Stimulated activated CD4-positive, alpha-beta T cell treated with anti-CD3 and anti-CD28 coated beads, Interleukin-12 subunit alpha, Interleukin-12 subunit beta, amount 100 ng/mL, for 48 hours (primary cell): ENCODE results near the gene ZNF581.

Experiments
- DNase-seq, 3 donors: peaks; one replicate each; pipeline ENCODE4 v3.0.0-alpha.2; 2020; ENCODE audit warnings: low read depth in 2 of 3, low spot score in 1 of 3

ZNF581 gene

DNA sequence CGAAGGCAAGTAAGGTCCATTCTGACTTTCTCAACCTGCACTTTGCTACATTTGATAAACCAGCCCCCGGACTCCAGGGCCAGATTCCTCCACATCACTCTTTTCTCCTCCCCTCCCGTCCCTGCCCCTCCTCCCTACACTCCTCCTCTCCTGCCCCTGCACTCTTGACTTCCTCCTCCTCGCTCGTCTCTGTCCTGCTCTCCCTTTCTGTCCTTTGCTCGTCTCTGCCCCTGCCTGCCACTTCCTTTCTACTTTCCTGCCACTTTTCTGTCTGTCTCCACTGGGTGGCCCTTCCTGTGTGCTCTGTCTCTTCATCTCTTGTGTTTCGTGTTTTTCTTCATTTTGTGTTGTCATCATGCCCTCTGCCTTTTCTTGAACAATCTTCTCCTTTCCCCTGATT is 18.4 kb downstream of the ZNF581 start:
- no peak for DNase-seq

DNA sequence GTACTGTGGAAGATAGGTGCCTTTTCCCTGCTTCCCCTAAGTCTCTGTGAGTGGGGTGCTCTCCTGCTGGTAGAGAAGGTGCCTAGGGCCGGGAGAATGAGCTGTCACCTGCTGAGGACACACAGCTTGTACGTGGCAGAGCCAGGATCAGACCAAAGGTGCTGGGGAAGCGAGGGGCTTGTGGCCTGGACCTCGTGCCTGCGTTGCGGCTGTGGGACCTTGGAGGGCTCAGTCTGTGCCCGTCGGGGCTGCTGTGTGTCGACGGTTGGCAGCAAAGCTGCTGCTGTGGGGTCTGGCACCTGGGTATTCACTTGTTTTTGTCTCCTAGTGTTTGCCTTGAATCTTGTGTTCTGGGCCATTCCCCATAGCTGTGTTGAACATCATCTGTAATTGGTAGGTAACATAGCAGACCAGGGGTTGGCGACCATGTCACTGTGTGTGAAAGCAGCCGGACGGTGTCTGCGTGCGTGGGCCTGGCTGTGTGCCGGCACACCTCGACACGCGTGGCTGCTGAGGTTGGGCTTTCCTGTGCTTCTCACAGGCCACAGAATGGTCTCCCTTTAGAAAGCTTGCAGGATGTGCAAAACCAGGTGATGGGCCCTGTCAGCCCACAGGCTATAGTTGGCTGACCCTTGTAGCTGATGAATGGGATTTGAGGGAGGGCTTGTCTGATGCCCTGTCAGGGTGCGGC is 20.5 kb downstream of the ZNF581 start:
- DNase-seq, result no peak

- DNase-seq, result no peak
These were observed 23.0 kb downstream of the ZNF581 start for GRCh38 chr19:55666343-55667005.

DNA sequence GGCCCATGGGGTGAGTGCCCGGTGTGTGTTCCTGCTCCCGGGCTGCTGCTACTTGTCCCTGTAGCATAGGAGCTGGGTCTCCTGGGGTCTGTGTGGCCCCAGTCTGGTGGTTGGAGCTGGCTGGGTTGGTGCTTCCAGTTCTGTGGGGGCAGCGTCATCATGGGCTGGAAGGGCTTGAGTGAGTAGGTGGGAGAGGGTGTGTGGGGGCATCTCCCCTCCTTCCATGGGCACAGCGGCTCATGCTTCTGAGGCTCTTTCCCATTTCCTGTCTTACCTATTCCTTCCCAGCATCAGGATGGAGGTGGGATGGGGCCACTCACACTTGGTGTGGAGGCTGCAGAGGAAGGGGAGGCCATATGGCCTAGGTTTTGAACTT is 23.5 kb downstream of the ZNF581 start:
- no peak for DNase-seq

DNA sequence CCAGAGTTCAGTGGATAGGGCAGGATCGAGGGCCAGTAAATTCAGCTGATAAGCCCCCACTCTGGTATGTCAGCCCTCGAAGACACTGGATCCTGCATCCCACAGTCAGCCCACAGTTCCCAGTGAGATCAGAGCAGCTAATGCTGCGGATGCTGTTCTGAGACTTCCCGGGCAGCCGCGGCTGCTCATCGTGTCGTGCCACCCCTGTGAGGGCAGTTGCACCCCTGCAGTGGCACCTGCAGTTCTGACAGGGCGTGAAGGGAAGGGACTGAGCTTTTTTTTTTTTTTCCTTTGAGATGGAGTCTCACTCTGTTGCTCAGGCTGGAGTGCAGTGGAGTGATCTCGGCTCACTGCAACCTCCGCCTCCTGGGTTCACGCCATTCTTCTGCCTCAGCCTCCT is 24.1 kb downstream of the ZNF581 start:
- no peak for DNase-seq

- DNase-seq, result no peak
These were observed 24.5 kb downstream of the ZNF581 start for GRCh38 chr19:55667958-55668357.

- DNase-seq, result no peak
These were observed 25.3 kb downstream of the ZNF581 start for GRCh38 chr19:55668603-55669348.

DNA sequence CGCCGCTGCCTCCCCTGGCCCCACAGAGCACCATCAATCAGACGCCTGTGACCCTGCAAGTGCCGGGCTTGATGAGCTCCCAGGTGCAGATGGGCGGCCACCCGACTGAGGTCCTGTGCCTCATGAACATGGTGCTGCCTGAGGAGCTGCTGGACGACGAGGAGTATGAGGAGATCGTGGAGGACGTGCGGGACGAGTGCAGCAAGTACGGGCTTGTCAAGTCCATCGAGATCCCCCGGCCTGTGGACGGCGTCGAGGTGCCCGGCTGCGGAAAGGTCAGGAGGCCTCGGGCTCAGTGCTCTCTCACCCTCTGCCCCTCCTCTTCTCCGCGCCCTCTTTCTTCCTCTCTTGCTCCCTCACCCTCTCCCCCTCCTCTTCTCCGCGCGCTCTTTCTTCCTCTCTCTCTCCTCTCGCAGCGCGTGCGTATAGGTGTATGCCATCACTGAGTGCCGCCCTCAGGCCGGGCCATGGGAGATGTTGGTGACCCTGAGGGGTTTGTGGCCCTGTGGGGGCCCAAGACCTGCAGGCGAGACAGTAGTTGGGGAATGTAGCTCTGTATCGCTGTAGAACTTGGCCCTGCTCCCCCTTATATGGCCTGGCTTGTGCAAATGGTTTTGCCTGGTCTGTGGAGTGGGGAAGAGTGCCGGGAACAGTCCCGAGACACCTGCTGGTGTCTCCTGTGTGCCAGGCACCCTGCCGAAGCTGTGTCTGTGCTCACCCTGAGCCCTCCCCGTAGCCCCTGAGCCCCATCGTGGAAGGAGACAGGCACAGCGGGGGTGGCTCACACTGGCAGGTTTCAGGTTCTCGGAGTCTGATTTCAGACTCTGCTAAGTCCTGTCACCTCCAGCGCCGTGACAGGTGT is 26.2 kb downstream of the ZNF581 start:
- no peak for DNase-seq

DNA sequence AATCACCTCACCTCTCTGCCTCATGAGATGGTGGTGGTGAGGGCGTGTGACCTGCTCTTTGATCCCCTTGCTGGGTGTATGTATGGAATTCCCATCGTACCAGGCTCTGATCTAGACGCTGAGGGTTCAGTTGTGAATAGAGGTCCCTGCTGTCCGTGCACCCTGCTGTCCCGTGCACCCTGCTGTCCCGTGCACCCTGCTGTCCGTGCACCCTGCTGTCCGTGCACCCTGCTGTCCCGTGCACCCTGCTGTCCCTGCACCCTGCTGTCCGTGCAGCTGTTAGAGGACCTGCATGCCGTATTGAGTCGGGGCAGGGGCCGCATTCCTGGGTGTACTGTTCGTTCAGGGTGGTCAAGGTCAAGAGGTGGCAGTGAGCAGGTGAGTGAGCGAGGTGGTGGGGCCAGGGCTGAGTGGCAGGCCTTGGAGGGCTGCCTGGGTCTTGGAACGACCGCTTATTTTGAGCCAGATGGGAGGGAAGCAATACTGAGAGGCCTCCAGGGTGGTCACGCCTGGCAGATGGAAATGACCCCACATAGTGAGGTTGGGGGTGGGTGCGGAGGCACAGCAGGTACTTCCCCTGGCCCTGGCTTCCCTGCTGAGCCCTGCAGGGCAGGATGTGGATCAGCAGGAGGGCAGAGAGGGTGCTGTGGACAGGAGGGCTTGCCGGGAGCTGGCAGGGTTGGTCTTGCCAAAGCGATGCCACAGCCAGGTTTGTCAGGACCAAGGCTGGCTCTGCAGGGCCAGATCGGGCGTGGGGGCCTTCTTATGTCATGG is 27.0 kb downstream of the ZNF581 start:
- DNase-seq, result no peak

DNA sequence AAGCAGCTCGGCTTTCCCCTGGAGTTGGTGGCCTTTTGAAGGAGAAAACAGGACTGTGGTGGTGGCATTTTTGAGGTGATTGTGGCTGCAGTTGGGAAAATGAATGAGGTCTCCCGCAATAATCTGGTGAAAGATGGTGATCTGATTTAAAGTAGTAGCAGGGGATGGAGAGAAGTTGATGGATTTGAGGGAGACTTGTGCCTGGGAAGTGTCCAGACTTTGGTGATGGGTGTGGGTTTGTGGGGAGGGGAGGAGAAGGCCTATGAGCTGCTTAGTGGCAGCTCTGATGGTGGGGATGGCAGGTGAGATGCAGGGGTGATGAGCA is 27.6 kb downstream of the ZNF581 start:
- no peak for DNase-seq

DNA sequence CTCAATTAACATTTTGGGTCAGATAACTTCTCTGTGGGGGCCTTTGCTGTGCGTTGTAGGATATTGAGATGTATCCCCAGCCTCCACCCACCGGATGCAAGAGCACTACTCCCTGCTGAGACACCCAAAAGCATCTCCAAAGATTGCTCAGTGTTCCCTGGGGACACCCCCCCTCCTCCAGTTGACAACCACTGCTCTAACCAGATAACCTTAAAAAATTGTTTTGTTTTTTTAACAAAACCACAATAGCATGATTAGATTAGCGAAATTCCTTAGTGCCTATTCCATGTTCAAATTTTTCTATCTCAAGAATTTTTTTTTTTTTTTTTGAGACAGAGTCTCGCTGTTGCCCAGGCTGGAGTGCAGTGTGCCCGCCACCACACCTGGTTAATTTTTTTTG is 29.0 kb downstream of the ZNF581 start:
- no peak for DNase-seq

- DNase-seq, result no peak
These were observed 30.0 kb downstream of the ZNF581 start for GRCh38 chr19:55673465-55673864.

DNA sequence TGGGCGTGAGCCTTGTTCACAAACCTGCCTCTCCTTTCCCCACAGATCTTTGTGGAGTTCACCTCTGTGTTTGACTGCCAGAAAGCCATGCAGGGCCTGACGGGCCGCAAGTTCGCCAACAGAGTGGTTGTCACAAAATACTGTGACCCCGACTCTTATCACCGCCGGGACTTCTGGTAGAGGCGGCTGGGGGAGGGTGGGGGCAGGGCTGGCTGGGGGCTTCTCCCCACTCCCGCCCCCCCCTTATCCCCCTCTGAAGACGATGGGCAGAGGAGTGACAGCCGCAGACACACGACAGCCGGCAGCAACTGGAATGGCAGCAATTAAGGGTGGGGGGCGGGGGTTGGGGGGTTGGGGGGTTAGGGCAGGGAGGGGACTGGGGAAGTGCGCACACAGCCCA is 30.4 kb downstream of the ZNF581 start:
- no peak for DNase-seq

DNA sequence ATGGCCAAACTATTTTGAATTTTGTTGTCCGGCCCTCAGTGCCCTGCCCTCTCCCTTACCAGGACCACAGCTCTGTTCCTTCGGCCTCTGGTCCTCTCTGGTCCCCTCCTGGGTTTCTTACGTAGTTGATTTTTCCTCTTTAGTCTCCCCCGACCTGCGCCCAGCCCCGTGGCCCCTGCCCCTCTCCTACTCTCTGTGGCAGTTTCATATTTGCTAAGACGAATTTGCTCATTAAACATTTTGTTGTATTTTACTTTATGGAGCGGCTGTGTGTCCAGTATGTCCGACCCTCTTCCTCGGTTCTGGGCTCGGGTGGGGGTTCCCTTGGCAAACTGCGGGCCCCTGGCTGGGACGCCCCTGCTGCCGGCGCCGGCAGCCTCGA is 31.0 kb downstream of the ZNF581 start:
- DNase-seq, result no peak

DNA sequence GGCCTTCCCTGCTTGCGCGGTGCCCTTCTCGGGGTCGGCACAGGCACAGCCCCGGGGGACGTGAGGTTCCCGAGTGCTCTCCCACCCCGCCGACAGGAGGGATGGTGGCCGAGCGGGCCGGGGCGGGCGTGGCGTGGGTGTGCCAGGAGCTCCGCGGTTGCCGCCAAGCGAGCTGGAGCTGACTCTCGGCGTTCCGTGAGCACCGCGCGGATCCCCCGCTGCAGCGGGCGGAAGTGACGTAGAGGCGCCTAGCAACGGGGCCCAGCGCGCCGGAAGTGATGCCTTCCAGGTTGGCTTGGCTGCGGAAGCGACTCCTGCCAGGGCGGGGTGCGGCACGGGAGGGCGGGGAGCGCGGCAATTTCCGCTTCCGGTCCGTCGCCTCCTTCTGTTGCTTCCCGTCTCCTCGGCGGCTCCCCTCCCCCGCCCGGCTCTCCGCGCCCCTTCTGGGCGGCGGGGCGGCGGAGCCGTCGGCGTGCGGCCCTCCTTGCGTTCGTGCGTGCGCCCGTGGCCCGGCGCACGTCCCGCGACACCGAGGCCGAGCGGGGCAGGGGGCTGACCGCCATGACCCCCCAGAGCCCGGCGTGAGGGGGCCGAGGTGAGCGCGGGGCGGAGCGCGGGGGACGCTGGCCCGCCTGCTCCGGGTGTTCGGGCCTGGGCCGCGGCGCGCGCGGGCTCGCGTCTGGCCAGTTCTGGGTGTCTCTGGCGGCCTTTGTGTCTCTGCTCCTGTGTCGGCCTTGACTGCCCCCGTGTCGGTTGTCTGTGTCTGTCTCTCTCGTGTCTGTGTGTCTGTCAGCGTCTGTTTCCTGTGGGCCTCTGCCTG is 31.6 kb downstream of the ZNF581 start, which contains the start of gene EPN1:
Gene EPN1, plus strand, starts transcription at position 386 of the 820 bp plus-strand sequence. CDS start 3,402 bp downstream, outside the sequence.
- peak; percentile 93 to 97 (median 96) for DNase-seq

GRCh38 chr19:55675661-55676354 is 32.4 kb downstream of the ZNF581 start:
- no peak for DNase-seq

- no peak for DNase-seq
These were observed 32.9 kb downstream of the ZNF581 start for GRCh38 chr19:55676383-55676782.

- DNase-seq, result no peak
These were observed 33.5 kb downstream of the ZNF581 start for GRCh38 chr19:55676889-55677505.

GRCh38 chr19:55677572-55678028 is 34.2 kb downstream of the ZNF581 start:
- no peak for DNase-seq
